ENCODE data around the gene CTSE.
A peak's percentile ranks its signal among the peaks of the same experiment; 100 is the strongest.

CTSE gene

DNA sequence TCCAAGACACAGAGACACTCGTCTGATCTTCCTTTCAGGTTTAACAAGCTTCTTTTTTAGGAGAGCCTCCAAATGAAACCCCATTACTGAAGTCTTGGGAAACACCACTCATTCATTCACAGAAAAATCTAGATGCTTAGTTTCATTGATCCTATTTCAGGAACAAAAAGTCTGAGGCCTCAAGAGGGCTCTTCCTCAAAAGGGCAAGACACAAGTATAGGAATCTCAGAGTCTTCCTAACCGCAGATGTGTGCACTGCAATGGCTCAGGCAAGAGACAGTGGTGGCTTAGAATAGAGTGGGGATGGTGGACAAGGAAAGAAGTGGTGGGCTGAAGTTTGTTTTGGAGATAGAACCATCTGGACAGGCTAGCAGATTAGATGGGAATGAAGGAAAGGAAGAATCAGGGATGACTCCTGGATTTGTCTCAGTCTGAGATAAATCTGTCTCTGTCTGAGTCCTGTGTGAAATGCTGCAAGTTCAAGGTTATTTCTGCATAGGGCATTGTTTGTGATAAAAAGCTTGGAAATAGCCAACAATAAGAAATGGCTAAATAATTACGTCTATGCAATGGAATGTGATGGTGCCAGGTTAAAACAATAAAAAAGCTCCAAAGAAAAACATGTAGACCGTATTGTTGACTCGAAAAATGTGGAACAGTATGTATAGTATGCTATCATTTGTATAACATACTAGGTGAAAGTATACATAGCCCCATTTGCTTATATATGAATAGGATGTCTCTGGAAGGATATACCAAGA, 8.9 kb upstream of the CTSE start:
- H3K27me3 ChIP-seq, result peaks cover 12% of the 10 kb centered on the region
- TF ChIP-seq, protein P1, sequence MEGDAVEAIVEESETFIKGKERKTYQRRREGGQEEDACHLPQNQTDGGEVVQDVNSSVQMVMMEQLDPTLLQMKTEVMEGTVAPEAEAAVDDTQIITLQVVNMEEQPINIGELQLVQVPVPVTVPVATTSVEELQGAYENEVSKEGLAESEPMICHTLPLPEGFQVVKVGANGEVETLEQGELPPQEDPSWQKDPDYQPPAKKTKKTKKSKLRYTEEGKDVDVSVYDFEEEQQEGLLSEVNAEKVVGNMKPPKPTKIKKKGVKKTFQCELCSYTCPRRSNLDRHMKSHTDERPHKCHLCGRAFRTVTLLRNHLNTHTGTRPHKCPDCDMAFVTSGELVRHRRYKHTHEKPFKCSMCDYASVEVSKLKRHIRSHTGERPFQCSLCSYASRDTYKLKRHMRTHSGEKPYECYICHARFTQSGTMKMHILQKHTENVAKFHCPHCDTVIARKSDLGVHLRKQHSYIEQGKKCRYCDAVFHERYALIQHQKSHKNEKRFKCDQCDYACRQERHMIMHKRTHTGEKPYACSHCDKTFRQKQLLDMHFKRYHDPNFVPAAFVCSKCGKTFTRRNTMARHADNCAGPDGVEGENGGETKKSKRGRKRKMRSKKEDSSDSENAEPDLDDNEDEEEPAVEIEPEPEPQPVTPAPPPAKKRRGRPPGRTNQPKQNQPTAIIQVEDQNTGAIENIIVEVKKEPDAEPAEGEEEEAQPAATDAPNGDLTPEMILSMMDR (IDR thresholded peaks at IDR 0.05), result no peak
- no peaks in the 10 kb centered on the region for H3K9me3 ChIP-seq
- H3K36me3 ChIP-seq, result no peaks in the 10 kb centered on the region
- no peak overlapping the region for H3K4me3 ChIP-seq (ENCODE audit: low read depth in 1 of 2, low read length in 1 of 2)
- H3K4me1 ChIP-seq (ENCODE audit: control insufficient read depth in 1 of 2, insufficient read depth in 1 of 2, low read depth in 1 of 2, low read length in 1 of 2), result peaks cover 0 to 5% of the 10 kb centered on the region in 2 experiments
- H3K27ac ChIP-seq, result no peak overlapping the region

DNA sequence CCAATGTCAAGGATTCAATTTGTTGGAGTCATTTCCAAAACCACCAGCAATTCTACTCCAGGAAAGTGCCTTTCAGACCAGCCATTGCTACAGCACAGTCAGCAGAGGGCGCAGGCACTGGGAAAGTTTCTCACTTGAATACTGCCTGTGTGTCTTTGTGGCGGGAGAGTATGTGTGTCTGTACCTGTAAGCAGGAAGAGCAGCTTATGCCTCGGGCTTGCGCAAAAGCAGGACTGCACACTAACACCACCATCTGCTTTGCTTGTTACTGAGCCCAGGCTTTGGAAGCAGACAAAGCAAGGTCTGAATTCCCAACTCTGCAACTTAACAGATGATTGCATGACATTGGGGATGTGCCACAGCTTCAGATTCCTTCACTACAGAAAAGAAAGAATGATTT, 7.0 kb upstream of the CTSE start:
- Histone ChIP-seq H3K36me3 (no peaks in the 10 kb centered on the region), H3K9me3 (no peaks in the 10 kb centered on the region), H3K27me3 (peaks cover 12% of the 10 kb centered on the region), H3K4me1 (ENCODE audit: control insufficient read depth in 1 of 2, insufficient read depth in 1 of 2, low read depth in 1 of 2, low read length in 1 of 2) (peaks cover 0 to 5% of the 10 kb centered on the region in 2 experiments), H3K27ac (no peak overlapping the region), H3K4me3 (ENCODE audit: low read depth in 1 of 2, low read length in 1 of 2) (no peak overlapping the region)
- TF ChIP-seq, protein P1 (IDR thresholded peaks at IDR 0.05), result peak; percentile 18

DNA sequence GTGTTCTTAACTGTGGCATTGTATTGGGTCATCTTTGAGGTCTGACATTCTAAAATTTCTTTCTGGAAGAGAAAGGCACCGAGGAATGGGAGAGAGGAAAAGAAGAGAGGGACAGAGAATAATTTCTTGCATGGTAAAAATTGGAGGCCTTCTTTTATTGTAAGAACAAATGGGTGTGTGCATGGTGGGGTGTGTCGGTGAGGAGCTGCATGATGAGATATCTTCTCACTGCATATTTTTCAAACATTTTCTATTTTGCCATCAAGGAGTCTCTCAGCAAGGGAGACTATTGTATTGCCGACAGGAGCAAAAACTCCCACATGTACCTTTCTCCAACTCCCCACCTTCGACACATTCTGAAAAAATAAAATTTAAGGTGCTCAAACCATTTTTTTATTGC, 6.5 kb upstream of the CTSE start:
- Histone ChIP-seq H3K9me3 (no peaks in the 10 kb centered on the region), H3K4me1 (ENCODE audit: control insufficient read depth in 1 of 2, insufficient read depth in 1 of 2, low read depth in 1 of 2, low read length in 1 of 2) (peaks cover 0 to 5% of the 10 kb centered on the region in 2 experiments), H3K27ac (no peak overlapping the region), H3K27me3 (peaks cover 8% of the 10 kb centered on the region), H3K4me3 (ENCODE audit: low read depth in 1 of 2, low read length in 1 of 2) (no peak overlapping the region), H3K36me3 (no peaks in the 10 kb centered on the region)
- TF ChIP-seq, protein P1 (IDR thresholded peaks at IDR 0.05), result no peak

DNA sequence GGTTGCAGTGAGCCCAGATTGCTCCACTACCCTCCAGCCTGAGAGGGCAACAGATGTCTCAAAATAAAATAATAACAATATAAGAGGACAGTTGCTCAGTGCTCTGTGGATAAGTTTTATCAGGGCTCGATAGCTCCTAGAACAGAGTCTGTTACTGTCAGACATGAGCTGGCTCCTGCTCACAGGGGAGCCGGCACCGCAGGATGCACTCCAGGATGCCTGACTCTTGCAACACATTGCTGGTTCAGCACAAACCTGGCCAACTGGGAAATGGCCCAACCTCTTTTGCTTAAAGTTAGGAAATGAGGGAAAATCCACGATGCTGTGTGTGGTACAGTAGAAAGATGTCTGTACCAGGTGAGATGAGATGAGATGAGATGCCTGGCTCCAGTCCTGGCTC, 5.8 kb upstream of the CTSE start:
- TF ChIP-seq, protein P1 (IDR thresholded peaks at IDR 0.05), result no peak
- Histone ChIP-seq H3K4me3 (ENCODE audit: low read depth in 1 of 2, low read length in 1 of 2) (no peak overlapping the region), H3K9me3 (no peaks in the 10 kb centered on the region), H3K4me1 (ENCODE audit: control insufficient read depth in 1 of 2, insufficient read depth in 1 of 2, low read depth in 1 of 2, low read length in 1 of 2) (no peaks in the 10 kb centered on the region), H3K27me3 (peaks cover under 1% of the 10 kb centered on the region), H3K36me3 (no peaks in the 10 kb centered on the region), H3K27ac (no peak overlapping the region)

DNA sequence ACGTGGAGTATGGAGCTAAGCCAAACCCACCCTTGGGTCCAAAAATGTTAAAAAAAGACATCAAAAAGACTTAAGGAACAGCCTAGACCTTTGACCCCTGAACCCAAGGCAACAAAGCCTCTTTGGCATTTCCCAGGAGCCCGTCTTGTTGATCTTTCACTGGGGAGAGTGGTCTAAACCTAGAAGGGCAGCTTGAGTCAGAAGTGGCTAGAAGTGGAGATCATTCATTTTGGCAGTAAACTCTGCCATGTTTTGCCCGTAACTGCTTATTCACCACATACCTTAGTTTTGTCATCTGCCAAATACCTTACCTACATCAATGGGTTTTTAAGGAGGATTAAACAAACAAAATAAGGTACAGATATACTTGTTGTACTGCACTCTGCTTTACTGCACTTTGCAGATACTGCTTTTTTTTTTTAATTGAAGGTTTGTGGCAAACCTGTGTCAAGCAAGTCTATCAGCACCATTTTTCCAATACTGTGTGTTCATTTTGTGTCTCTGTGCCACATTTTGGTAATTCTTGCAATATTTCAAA, 1.7 kb upstream of the CTSE start:
- Histone ChIP-seq H3K4me1 (ENCODE audit: control insufficient read depth in 1 of 2, insufficient read depth in 1 of 2, low read depth in 1 of 2, low read length in 1 of 2) (no peaks in the 10 kb centered on the region), H3K36me3 (no peaks in the 10 kb centered on the region), H3K9me3 (no peaks in the 10 kb centered on the region), H3K27ac (no peak overlapping the region), H3K4me3 (ENCODE audit: low read depth in 1 of 2, low read length in 1 of 2) (no peak overlapping the region), H3K27me3 (no peaks in the 10 kb centered on the region)
- TF ChIP-seq, protein P1 (IDR thresholded peaks at IDR 0.05), result no peak
